ENCODE measurements around the gene SOCS2. TPM values are rescaled to one million over a fixed set of nuclear protein-coding genes. Genes with fewer than 3 reads are reported as not detected.

SOCS2 gene
- total and polyA plus RNA-seq, 2 of the 13 experiments (the other 11 are each of a cell fraction or from before 2014, with no cell fraction given): 0.62 to 1.5 TPM

DNA sequence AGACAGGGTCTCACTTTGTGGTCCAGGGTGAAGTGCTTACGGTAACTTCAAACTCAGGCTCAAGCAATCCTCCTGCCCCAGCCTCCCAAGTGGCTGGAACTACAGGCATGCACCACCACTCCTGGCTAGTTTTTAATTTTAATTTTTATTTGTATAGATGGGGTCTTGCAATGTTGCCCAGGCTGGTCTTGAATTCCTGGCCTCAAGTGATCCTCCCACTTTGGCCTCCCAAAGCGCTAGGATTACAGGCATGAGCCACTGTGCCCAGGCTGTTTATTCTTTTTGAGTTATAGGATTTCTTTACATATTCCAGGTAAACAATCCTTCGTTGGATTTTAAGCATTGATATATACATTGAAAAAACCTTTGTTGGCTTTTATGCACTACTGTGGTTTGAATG lies 26.7 kb downstream of the SOCS2 start:
- intact Hi-C loops (cut with micrococcal nuclease; ENCODE audit: unreplicated experiment) (no loop called here), in situ Hi-C loops (cut with HindIII; ENCODE audit: extremely low pct_ligation_motif_present, low pct_unique_long_range_greater_than_20kb) (no loop called here)
- Histone ChIP-seq H3K79me2 (ENCODE audit: insufficient read depth, low read length) (no peaks in the 10 kb centered on the region), H3K4me2 (ENCODE audit: low read depth, low read length) (no peak overlapping the region), H3K4me3 (replicated peaks in 1 of 3; ENCODE audit: insufficient read depth in 1 of 3, low read depth in 2 of 3, low read length in 3 of 3) (no peak overlapping the region), H3K27ac (ENCODE audit: extremely low read length, insufficient read depth, low read length) (no peak overlapping the region), H3K27me3 (ENCODE audit: control insufficient read depth in 1 of 2, insufficient read depth in 2 of 2, low read length in 2 of 2) (peaks cover 0 to 11% of the 10 kb centered on the region in 2 experiments; a peak in 3 of 5 replicates), H3K36me3 (replicated peaks in 1 of 2; ENCODE audit: control insufficient read depth in 1 of 2, insufficient read depth in 2 of 2, low read length in 2 of 2) (no peaks in the 10 kb centered on the region), H2AFZ (ENCODE audit: low read length) (no peak overlapping the region), H3K9ac (ENCODE audit: insufficient read depth, low read depth, low read length) (no peak overlapping the region), H3K4me1 (ENCODE audit: insufficient read depth, low read length) (no peaks in the 10 kb centered on the region), H4K20me1 (ENCODE audit: insufficient read depth, low read length) (no peaks in the 10 kb centered on the region), H3K9me3 (ENCODE audit: low read length) (no peaks in the 10 kb centered on the region)
- BruUV-seq (replicated peaks): no TSS peak
- no peak for DNase-seq (ENCODE audit: low spot score)
- FAIRE-seq: no peak
- ChIA-PET POLR2A (no interaction called here), CTCF (ENCODE audit: low intra/inter-chr PET ratio, low total read pairs) (no interaction called here)
- ATAC-seq: no peak
- 30% methylated on average over 3 of the region's 3 CpGs for WGBS (ENCODE audit: low lambda C conversion rate)
- TF ChIP-seq ZNF121 (CRISPR knock-in tag; IDR thresholded peaks at IDR 0.05) (0 out of 2 replicates have a peak, but pooled peaks have one; percentile 10), PTBP1 (IDR thresholded peaks at IDR 0.05; ENCODE audit: low read depth, low read length, poor library complexity, severe bottlenecking) (no peak), ZNF33B (CRISPR knock-in tag; IDR thresholded peaks at IDR 0.05) (no peak), ZNF776 (CRISPR knock-in tag; IDR thresholded peaks at IDR 0.05) (no peak), HBP1 (CRISPR knock-in tag; IDR thresholded peaks at IDR 0.05; ENCODE audit: low read depth) (no peak)
- TF ChIP-seq, protein P1, sequence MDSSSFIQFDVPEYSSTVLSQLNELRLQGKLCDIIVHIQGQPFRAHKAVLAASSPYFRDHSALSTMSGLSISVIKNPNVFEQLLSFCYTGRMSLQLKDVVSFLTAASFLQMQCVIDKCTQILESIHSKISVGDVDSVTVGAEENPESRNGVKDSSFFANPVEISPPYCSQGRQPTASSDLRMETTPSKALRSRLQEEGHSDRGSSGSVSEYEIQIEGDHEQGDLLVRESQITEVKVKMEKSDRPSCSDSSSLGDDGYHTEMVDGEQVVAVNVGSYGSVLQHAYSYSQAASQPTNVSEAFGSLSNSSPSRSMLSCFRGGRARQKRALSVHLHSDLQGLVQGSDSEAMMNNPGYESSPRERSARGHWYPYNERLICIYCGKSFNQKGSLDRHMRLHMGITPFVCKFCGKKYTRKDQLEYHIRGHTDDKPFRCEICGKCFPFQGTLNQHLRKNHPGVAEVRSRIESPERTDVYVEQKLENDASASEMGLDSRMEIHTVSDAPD (CRISPR knock-in tag; IDR thresholded peaks at IDR 0.05): no peak
- TF ChIP-seq, protein P2, sequence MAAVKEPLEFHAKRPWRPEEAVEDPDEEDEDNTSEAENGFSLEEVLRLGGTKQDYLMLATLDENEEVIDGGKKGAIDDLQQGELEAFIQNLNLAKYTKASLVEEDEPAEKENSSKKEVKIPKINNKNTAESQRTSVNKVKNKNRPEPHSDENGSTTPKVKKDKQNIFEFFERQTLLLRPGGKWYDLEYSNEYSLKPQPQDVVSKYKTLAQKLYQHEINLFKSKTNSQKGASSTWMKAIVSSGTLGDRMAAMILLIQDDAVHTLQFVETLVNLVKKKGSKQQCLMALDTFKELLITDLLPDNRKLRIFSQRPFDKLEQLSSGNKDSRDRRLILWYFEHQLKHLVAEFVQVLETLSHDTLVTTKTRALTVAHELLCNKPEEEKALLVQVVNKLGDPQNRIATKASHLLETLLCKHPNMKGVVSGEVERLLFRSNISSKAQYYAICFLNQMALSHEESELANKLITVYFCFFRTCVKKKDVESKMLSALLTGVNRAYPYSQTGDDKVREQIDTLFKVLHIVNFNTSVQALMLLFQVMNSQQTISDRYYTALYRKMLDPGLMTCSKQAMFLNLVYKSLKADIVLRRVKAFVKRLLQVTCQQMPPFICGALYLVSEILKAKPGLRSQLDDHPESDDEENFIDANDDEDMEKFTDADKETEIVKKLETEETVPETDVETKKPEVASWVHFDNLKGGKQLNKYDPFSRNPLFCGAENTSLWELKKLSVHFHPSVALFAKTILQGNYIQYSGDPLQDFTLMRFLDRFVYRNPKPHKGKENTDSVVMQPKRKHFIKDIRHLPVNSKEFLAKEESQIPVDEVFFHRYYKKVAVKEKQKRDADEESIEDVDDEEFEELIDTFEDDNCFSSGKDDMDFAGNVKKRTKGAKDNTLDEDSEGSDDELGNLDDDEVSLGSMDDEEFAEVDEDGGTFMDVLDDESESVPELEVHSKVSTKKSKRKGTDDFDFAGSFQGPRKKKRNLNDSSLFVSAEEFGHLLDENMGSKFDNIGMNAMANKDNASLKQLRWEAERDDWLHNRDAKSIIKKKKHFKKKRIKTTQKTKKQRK (IDR thresholded peaks at IDR 0.05; ENCODE audit: low read length): no peak
